ENCODE data around the gene ETV3L.

ETV3L gene

DNA sequence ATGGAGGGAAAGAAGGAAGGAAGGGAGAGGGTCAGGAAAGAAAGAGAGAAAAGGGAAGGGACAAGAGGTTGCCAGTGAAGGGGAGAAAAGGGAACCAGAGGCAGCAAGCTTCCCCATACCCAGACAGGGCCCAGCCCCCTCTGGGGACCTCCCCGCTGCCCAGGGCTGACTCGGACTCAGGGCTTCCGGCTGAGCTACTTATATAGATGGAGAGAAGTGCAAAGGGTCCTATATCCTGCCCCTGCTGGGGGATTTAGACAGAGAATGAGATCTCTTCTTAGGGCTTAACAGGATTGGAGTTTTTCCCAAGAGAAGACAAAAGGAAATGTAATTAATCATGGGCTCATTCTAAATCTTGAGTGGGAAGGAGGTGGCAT, at the start of gene ETV3L:
Gene ETV3L, minus strand, starts transcription at position 176 of the 377 bp plus-strand sequence. CDS start 285 bp downstream, outside the sequence.
- DNase-seq (ENCODE audit: low spot score), result no peak

DNA sequence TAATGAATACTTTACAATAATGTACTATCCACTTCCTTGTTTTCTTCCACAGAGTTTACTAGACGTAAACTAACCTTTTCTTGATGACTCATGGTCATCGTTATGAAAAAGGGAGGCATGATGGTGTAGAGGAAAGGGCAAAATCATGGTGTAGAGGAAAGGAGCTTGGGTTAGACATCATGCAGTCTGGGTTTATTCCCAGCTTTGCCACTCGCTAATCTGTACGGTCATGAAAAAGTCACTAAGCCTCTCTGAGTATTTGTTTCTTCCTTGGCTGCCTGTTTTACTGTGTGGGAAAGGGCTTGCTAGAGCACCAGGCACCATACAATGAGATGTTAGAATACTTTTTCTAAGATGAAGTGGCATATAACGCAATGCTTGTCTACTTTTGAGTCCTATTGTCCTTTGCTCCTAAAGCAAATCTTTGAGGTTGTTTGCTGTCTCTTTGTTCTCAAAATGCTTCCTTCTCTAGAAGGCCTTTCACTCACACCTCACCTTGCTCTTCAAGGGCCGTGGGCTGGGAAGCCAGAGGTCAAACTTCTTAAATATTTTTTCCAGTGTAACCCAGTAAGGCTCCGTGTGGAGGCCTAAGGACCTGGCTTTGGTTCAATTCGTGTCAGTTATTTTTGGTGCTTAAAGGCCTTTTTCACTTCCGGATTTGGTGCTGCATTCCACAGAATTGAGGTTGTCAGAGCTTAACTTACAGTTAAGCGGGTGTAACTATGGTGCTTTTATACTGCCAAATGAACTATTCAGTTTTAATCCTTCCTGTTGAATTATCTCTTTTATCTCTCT, 48.5 kb upstream of the ETV3L start:
- DNase-seq (ENCODE audit: low spot score), result no peak

DNA sequence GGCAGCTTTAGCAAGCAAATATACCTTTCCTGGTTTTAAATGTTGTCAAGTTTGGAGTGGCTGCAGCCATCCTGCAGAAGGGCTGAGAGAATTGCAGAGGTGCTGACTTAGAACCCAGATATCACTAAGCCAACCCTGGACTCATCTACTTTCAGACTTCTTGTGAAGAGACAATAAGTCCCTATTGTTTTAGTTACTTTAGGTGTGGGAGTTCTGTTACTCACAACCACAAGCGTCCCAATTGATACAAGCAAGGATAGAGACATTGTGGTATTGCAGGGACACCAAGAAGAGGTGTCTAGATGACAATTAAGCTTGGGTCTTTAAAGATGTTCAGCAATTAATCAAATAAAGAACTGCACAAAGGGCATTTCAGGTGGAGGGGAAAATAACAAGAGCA, 47.4 kb upstream of the ETV3L start:
- no peak for DNase-seq (ENCODE audit: low spot score)

DNA sequence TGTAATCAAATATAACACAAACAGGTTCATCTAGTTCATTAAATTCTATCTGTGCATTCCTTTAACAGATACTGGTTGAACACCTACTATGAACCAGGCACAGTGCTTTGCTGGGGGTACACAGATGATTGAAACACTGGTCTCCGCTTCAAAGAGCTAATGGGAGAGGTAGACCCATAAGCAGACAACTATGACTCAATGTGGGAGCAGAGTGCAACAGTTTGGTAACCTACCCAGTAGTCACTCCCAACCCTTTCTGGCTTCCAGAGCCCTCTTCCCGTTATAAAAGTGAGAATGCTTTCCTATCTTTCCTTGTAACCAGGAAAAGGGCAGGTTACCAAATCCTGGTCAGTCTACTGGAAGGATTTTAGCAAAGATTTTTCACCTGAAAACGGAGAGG, 46.6 kb upstream of the ETV3L start:
- DNase-seq (ENCODE audit: low spot score), result no peak

DNA sequence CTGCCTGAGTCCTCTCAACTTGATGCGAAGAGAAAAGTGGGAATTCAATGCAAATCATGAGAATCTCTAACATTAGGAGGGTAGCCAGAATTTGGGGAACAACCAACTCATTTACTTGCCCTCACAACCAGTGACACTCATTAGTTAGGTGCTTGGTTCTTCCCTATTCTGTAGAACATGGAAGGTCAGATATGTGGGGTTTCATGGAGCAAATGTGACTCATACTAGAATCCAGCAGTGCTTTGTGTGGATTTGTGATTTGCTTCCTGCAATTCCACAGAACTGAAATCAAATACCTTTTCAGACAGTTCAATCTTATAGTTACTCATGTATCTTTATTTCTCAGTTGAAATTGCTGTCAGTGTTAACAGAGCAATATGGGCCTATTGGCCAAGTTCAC, 45.5 kb upstream of the ETV3L start:
- DNase-seq (ENCODE audit: low spot score), result no peak

DNA sequence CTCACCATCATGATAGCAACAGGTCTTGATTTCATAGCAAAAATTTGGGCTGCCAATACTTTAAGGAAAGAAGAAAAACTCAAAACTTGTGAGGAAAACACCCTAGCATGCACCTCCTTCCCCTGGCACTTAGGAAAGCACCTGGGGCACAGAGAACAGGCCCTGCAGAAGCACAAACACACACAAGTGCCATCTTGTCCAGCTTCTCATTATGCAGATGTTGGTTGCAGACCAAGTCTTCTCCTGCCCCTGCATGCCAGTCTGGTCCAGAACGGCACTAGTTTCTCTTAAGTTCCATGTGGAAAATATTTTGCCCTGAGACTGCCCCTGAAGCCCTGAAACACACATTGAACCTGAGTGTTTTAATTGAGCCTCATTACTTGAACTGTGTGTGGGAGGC, 44.9 kb upstream of the ETV3L start:
- DNase-seq (ENCODE audit: low spot score), result no peak

DNA sequence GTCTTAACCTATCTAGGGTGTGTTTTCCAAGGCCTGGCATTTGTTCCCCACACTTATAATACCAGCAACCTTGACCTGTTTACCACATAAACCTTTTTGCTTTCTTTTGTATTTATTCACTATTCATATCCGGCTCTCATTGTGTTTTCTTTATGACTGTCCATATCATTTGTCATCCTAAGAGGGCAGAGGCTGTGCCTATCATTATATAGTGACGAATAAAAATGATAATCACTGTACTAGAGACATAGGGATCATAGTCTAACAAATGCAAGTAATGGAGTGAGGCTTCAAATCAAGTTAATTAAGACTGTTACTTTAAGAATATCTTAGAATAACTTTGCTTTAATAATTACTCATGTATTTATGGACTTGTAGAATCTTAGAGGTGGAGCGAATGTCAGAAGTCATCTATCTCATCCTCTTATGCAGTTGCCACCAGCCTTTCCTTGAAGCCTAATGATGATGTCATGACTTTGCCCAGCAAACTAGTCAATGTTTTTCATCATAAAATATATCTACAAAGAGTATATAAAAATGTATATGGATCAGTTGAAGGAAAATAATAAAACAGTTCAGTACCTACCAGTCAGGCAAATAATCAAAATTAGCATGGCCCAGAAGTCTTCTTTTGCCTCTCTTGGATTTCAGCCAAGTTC, 43.3 kb upstream of the ETV3L start:
- DNase-seq (ENCODE audit: low spot score), result no peak

DNA sequence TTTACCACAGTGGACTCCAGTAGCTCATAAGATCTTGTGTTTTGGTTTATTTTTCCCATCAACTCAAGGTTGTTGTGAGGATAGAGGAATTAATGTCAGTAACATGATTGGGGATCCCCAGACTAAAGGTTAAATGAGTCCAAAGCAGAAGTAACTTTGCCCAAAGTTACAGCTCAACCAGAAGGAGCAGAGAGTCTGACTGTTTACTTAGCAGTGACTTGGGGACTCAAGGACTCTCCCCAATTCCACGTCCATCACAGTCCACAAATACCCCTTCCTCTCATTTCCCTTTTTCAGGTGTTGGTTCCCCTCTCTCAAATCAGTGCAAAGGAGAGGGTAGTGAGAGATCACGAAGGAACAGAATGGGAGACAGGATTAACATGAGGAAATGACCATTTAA, 42.6 kb upstream of the ETV3L start:
- no peak for DNase-seq (ENCODE audit: low spot score)

DNA sequence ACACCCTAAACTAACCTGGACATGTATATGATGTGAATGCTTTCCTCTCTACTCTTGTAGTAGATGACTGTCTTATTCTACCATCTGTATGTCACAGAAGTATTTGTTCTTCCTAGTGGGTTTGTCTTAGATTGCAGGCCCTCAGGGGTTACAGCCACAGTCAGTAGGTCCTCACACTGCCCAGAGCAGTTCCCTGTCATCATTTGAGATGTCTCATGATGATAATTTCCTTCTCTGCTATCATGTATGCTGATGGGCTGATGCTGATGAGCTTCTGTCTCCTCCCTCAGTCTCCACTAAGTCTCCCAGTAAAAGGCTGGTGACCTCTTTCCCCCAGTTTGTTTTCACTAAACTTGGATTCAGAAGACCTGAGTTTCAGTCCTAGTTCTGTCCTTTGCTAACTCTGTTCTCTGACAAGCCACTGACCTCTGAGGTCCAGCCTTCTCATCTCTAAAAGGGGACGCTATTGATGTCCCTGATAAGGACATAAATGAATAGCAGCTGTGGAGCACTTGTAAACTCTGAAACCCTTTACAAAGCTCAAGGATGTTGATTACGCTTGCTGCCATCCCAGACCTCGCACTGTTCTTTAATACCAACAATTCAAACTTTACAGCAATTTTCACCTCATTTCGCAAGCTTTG, 41.7 kb upstream of the ETV3L start:
- no peak for DNase-seq (ENCODE audit: low spot score)

DNA sequence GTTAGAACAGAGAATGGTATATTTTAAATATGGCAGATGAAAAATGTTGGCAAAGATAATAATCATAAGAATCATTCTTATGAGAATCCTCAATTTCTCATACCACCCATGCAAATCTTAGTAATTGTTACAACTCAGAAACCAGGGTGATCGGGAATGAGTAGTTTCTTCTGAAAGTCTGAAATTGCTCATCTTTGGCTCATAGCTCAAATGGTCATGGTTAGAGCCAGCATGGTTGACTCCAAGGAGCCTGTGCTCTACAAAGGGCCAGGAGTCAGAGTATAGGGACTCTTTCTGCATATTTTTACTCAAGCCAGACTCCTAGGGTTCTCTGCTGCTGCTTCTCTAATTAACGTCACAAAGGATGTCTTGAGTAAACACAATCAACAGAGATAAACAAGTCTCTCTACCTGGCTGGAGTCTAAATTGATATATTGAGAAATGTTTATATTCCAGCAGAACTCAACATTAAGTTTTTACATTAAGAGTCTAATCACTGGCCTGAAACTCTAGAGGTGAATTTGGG, 40.5 kb upstream of the ETV3L start:
- DNase-seq (ENCODE audit: low spot score), result no peak

DNA sequence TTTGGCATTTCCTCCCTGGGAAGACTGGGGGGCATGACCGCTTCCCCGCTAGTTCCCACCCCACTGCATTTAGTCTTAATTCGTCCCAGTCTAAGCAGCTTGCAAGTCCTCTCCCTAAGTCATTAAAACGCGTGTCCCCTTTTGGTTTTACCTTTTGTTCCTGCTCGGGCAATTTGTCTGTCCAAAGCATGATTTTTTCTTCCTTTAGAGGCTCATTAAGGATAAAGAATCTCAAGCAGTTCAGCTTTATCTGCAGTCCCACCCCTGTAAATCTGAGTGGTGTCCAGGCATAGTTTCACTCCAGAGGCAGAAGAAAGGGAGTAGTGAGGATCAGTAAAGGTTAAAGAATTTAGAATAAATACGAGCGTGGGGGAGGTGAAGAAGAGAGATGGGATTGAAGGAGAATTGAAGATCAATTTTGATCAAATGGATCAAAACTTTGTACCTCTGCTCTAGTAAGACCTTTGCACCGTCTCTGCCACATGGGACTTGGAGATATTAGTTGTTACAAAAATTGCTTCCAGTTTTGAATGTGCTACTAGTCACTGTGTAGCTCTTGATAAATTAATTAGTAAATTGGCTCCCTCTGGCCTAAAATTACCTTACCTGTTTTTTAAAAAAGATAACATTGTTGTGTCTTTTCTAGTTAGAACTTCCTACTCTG, 39.6 kb upstream of the ETV3L start:
- DNase-seq (ENCODE audit: low spot score), result no peak

DNA sequence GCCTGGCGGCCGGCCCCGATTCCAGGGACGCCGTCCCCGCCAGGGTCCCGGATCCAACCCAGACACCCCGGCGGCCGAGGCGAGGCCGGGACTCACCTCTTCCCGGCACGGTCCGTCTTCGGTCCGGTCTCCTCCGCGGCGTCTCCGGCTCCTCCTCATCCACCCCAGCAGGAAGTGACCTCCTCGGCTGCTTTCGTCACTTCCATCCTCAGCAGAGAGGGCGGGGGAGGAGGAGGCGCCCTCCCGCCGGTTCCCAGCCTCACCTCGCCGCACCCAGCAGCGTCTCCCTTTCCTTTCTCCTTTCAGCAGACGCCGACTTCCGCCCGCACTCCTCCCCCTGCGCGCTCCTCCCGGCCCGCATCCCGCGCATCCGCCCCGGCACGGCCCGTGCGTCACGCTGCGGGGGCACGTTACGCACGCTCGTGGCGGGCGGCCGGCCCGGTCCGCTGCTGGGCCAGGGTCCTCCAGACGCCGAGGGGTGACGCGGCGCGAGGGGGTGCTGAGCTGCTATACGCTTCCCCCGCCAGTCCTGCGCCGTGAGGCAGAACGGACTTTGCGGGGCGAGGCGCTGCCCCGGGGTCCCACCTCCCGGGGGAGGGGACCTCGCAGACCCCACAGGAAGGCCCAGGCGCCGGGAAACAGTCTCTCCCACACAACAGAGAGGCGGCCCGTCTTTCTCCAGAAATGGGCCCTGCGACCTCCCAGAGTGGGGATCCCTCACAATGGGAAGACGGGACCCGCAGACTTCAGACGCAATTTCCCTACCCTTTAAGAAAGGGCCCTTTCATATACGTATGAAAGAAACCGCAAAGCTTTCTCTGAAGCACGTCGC, 38.8 kb upstream of the ETV3L start, which contains the start of gene ETV3:
Gene ETV3, minus strand, starts transcription at position 176 of the 832 bp plus-strand sequence. CDS start 2,043 bp downstream, outside the sequence.
- peak; percentile 92 for DNase-seq (ENCODE audit: low spot score)

DNA sequence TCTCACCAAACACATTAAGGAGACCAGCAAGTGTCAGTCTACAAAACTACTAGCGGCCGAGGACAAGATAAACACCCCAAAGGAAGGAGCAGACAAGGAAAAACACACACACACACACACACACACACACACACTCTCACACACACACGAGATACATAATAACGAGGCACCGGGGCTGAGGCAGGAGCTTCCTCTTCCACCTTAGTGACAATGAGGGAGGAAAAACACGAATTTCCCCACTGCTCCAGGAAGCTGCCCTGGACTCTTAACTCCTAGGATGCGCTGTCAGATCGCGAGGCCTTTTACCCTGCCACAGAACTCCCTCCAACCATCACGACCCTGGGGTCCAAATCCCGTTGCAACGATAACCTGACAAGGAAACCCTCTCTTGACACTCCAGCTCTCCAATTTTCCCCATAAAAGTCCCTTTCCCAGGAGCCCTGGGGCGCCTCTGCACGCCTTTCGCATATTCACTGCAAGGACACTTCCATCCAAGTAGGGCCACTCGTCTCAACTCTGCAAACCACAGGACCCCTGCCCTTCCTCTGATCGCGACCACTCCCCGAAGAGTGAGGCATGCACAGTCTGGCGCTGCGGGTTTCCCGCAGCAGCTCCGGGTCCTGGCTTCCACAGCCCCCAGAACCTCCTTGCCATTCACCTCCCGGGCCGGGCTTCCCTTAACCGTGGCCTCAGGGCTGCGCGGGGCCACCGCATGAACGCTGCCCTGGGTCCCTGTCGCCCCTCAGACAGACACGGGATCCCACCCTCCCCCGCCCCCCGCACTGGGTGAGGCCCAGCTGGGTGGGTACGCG, 38.0 kb upstream of the ETV3L start:
- no peak for DNase-seq (ENCODE audit: low spot score)

DNA sequence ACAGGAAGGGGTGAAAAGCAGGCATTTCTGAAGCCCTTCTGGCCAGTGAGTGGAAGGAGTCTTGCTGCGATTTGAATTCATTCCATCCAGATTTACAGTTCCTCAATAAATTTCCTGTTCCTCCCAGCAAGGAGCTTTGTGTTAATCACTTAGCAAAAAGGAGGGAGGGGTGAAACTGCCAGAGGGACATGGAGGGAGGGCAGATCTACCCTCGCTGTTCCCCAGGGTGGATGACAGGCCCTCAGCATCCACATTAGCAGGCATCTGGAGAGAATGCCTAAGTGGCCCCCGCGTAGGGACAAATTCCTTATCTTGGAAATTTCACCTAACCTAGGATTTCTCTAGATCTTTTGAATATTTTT, 37.4 kb upstream of the ETV3L start:
- no peak for DNase-seq (ENCODE audit: low spot score)

DNA sequence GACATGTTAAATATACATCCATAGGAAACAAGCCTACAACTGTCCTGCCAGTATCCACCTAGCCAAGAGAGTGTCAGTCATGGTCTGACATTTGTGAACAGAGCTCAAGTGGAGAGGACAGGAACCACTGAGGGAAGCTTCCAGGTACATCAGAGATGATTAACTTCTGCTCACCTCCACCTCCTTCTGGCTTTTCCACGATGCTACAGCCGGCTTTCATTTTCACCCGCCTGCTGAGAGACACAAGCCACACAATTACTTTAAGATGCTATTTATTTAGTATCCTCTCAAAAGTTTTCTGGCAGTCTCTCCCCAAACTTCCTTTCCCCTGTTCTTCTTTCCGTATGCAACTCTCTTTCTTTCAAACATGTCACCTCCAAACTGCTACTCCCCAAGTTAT, 36.5 kb upstream of the ETV3L start:
- no peak for DNase-seq (ENCODE audit: low spot score)

DNA sequence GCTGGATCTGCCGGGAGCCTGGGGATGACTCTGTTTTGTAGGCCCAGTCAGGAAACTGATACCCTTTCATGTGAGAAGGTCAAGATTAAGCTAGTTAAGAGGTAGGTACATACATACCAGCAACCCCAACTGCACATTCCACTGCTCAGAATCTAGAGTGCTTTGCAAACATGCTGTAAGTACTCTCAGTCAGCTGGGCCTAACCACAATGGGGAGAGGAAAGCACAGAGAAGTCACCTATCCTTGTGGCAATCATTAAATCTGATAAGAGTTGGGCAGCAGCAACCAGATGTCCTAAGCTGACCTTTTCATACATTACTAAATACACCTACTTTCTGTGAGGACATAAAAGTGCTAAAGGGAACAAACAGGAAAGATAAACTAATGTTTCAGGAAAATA, 36.0 kb upstream of the ETV3L start:
- DNase-seq (ENCODE audit: low spot score), result no peak

DNA sequence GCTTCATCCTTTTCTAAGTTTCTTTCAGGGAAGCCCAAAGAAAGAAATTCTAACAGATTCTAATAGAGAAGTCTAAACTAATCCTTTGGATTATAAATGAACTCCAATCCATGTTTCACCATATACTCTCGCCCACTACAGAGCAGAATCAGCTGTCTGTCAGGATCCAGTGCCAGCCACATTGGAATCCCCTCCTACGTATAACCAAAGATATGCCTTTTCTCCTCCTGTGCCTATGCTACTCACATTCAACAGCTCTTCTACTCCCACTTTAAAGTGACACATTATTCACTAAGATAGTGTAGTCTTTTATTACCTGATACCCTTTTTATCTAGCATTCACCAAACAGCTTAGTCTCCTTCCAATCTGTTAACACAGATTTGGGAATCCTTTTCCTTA, 35.5 kb upstream of the ETV3L start:
- DNase-seq (ENCODE audit: low spot score), result no peak

DNA sequence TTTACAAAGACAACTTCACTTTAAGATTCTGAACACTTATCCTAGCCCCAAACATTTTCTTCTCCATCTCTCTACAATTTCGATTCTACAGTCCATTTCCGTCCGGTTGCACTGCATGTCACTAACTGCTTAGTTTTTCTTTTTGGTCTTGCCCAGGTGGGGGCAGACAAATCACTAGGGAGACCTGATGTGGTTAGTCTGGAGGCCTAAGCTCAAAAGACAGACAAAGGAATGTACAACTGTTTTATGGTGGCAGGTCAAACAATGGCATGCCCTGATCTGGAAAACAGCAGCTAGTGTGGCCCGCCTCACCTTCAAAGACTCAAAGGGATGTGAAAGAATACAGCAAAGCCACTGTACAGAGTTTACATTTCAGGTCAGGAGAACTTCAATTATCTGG, 34.8 kb upstream of the ETV3L start:
- DNase-seq (ENCODE audit: low spot score), result no peak

DNA sequence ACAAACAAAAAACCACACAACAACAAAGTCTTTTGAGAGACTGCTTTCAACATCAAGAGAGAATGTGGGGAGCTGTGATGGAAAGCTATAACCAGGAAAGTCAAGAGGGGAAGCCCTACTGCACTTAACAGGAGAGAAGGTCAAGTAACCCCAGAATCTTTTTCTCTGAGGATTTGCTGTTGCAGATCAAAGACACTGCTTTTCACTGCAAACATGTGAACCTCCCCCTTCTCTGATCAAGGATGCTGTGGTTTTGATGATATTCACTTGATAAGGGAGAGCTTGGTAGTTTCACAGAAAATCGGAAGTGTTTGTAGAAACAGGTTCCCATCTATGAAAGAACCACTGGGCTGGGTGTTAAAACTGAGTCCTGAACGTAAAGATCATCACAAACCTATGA, 33.8 kb upstream of the ETV3L start:
- DNase-seq (ENCODE audit: low spot score), result no peak

DNA sequence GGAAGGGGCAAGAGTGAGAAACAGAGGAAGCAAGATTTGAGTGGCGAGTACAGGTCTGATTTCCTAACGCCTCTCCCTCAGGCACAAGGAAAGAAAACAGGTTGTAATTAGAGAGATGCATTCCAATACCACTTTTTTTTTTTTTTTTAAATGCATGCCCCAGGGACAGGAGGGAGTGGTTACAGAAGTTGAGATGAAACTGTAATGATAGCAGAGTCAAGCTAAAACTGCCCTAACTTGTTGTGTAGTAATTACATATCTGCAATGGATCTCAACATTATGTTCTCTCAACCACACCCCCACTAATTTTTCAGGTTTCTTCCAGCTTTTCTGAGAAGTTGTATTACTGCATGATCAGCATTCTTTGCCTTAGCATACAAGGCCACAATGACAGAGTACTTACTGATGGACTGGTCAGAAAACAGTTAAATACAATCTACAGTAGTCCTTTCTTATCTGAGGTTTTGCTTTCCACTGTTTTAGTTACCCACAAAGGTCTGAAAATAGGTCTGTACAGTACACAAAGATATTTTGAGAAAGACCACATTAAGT, 33.1 kb upstream of the ETV3L start:
- DNase-seq (ENCODE audit: low spot score), result no peak

Data from left forelimb (tissue), 1 donor.